GM23338 (cell line): ENCODE results near the gene BRSK2. TPM values are rescaled to one million over a fixed set of nuclear protein-coding genes. Genes with fewer than 3 reads are reported as not detected.

ENCODE experiments used
- ATAC-seq: fragments of 200-7000 bp; cut with Tn5 transposase; 3 replicates; pipeline ENCODE4 v1.9.1; 2020
- DNase-seq: peaks from one replicate; pipeline ENCODE4 v3.0.0-alpha.2; 2015; ENCODE audit warnings: low spot score
- H2AFZ ChIP-seq: fragments of 200-600 bp; sonication (generic); 2 replicates; pipeline ENCODE4 v1.8.0; 2016; ENCODE audit warnings: antibody characterized with exemption, mild to moderate bottlenecking, moderate library complexity
- H3F3A ChIP-seq: fragments of 200-600 bp; sonication (generic); replicated peaks from 2 replicates; pipeline ENCODE4 v1.8.0; 2017; ENCODE audit warnings: antibody characterized with exemption, mixed run types, low read depth
- H3K27ac ChIP-seq: fragments of 200-600 bp; sonication (generic); 2 replicates; pipeline ENCODE4 v1.6.1; 2016; ENCODE audit warnings: low read depth
- H3K27me3 ChIP-seq: fragments of 200-600 bp; sonication (generic); 2 replicates; pipeline ENCODE4 v1.8.0; 2016; ENCODE audit warnings: mild to moderate bottlenecking, mixed run types, moderate library complexity; ENCODE audit not compliant: insufficient read depth
- H3K36me3 ChIP-seq: fragments of 200-600 bp; sonication (generic); 2 replicates; pipeline ENCODE4 v1.8.0; 2016; ENCODE audit warnings: mild to moderate bottlenecking; ENCODE audit not compliant: insufficient read depth
- H3K4me1 ChIP-seq: fragments of 200-600 bp; sonication (generic); 2 replicates; pipeline ENCODE4 v1.8.0; 2016; ENCODE audit warnings: mild to moderate bottlenecking, moderate library complexity; ENCODE audit not compliant: insufficient read depth
- H3K4me2 ChIP-seq: fragments of 200-600 bp; sonication (generic); 2 replicates; pipeline ENCODE4 v1.7.1; 2017; ENCODE audit warnings: mixed run types
- H3K4me3 ChIP-seq: fragments of 200-600 bp; sonication (generic); 2 replicates; pipeline ENCODE4 v1.6.1; 2016; ENCODE audit warnings: mixed run types
- H3K79me2 ChIP-seq: fragments of 200-600 bp; sonication (generic); replicated peaks from 2 replicates; pipeline ENCODE4 v1.8.0; 2017; ENCODE audit warnings: mild to moderate bottlenecking; ENCODE audit not compliant: insufficient read depth
- H3K9me2 ChIP-seq: fragments of 200-600 bp; sonication (generic); 2 replicates; pipeline ENCODE4 v1.8.0; 2017; ENCODE audit not compliant: insufficient read depth
- H4K20me1 ChIP-seq: fragments of 200-600 bp; sonication (generic); replicated peaks from 2 replicates; pipeline ENCODE4 v1.8.0; 2017; ENCODE audit warnings: mild to moderate bottlenecking; ENCODE audit not compliant: insufficient read depth
- H3K27ac Mint-ChIP-seq: 2 replicates; pipeline ENCODE4 v1.8.0; 2020; ENCODE audit warnings: inconsistent platforms, mild to moderate bottlenecking, moderate library complexity, mixed read lengths
- H3K27me3 Mint-ChIP-seq: 3 replicates; pipeline ENCODE4 v1.8.0; 2022; ENCODE audit warnings: low read depth, mild to moderate bottlenecking, moderate library complexity, mixed read lengths, inconsistent platforms; ENCODE audit not compliant: insufficient read depth, poor library complexity
- H3K36me3 Mint-ChIP-seq: 3 replicates; pipeline ENCODE4 v1.8.0; 2021; ENCODE audit warnings: low read depth, mild to moderate bottlenecking, inconsistent platforms, moderate library complexity, mixed read lengths
- H3K4me1 Mint-ChIP-seq: 3 replicates; pipeline ENCODE4 v1.8.0; 2020; ENCODE audit warnings: mild to moderate bottlenecking, inconsistent platforms, mixed read lengths
- H3K4me3 Mint-ChIP-seq: 3 replicates; pipeline ENCODE4 v1.8.0; 2021; ENCODE audit warnings: moderate library complexity, mild to moderate bottlenecking, inconsistent platforms, mixed read lengths
- H3K9me3 Mint-ChIP-seq: 3 replicates; pipeline ENCODE4 v1.8.0; 2020; ENCODE audit warnings: moderate library complexity, mild to moderate bottlenecking, inconsistent platforms, mixed read lengths
- CTCF ChIP-seq, 2 experiments: fragments of 200-600 bp in 1 of 2; sonication (generic) in 1 of 2; conservative IDR thresholded peaks; 2 replicates each; pipeline versions ENCODE4 v1.5.1 to v1.6.1; 2016 to 2017; ENCODE audit warnings: antibody characterized with exemption in 2 of 2, low read depth in 2 of 2, mild to moderate bottlenecking in 2 of 2, moderate library complexity in 1 of 2
- JUNB ChIP-seq: IDR thresholded peaks from one replicate; pipeline ENCODE4 v1.6.1; 2016; ENCODE audit warnings: antibody characterized with exemption; ENCODE audit not compliant: unreplicated experiment
- NANOG ChIP-seq: IDR thresholded peaks from 2 replicates; pipeline ENCODE4 v1.6.1; 2016; ENCODE audit warnings: antibody characterized with exemption, borderline replicate concordance
- ZNF331 ChIP-seq: fragments of 250-450 bp; sonication (Bioruptor Pico); IDR thresholded peaks from 2 replicates; pipeline ENCODE4 v1.5.0; 2020; ENCODE audit warnings: low read depth, mild to moderate bottlenecking, moderate library complexity
- polyA plus RNA-seq: library from polyadenylated mRNA; unstranded; fragments of >200 nt; fragmentation: Nextera tagmentation; extraction: Ambion mirVana; gene quantifications from 2 replicates; pipeline ENCODE4 v1.2.1, GENCODE V29; 2016
- total RNA-seq: library from RNA; depleted of rRNA; stranded (reverse); fragments of >200 nt; shearing (Covaris generic); gene quantifications from 2 replicates; pipeline ENCODE4 v1.2.3, GENCODE V29; 2014
- TF ChIP-seq, protein P1 (sequence below): fragments of 250-450 bp; sonication (Bioruptor Pico); IDR thresholded peaks from 2 replicates; pipeline ENCODE4 v1.5.0; 2020; ENCODE audit warnings: mild to moderate bottlenecking, moderate library complexity

The BRSK2 gene
- total and polyA plus RNA-seq, 2 experiments from 2014 or later, result 7.2 to 20.3 TPM

DNA sequence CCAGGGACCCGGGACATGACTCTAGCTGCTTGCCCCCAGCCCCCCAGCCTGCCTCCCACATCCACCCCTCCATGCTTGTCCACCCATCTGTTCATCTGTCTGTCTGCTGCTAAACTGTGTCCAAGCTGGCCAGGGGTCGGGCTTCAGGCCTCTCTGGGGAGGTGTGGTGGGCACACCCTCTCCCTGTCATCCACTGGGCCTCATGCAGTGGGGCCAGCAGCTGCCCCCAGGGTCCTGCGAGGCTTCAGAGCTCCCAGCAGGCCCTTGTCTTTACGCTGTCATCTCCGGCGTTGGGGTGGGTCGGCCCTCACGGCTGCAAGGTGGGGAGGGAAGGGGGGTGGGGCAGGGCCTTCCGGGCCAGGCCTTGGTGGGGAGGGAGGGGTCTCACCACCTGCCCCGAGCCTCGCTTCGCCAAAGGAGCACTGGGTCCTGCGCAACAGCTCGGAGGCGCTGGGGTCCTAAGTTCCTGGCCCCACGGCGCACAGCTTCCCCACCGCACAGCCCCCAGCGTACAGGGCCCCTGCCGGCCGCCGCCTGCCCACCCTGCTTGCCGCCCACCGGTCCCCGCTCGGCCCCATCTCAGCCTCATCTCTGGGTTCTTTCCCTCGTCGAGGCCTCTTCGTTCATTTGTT is 70.1 kb downstream of the BRSK2 start (continued):
- no peak for TF ChIP-seq ZNF331
- TF ChIP-seq, protein P1, sequence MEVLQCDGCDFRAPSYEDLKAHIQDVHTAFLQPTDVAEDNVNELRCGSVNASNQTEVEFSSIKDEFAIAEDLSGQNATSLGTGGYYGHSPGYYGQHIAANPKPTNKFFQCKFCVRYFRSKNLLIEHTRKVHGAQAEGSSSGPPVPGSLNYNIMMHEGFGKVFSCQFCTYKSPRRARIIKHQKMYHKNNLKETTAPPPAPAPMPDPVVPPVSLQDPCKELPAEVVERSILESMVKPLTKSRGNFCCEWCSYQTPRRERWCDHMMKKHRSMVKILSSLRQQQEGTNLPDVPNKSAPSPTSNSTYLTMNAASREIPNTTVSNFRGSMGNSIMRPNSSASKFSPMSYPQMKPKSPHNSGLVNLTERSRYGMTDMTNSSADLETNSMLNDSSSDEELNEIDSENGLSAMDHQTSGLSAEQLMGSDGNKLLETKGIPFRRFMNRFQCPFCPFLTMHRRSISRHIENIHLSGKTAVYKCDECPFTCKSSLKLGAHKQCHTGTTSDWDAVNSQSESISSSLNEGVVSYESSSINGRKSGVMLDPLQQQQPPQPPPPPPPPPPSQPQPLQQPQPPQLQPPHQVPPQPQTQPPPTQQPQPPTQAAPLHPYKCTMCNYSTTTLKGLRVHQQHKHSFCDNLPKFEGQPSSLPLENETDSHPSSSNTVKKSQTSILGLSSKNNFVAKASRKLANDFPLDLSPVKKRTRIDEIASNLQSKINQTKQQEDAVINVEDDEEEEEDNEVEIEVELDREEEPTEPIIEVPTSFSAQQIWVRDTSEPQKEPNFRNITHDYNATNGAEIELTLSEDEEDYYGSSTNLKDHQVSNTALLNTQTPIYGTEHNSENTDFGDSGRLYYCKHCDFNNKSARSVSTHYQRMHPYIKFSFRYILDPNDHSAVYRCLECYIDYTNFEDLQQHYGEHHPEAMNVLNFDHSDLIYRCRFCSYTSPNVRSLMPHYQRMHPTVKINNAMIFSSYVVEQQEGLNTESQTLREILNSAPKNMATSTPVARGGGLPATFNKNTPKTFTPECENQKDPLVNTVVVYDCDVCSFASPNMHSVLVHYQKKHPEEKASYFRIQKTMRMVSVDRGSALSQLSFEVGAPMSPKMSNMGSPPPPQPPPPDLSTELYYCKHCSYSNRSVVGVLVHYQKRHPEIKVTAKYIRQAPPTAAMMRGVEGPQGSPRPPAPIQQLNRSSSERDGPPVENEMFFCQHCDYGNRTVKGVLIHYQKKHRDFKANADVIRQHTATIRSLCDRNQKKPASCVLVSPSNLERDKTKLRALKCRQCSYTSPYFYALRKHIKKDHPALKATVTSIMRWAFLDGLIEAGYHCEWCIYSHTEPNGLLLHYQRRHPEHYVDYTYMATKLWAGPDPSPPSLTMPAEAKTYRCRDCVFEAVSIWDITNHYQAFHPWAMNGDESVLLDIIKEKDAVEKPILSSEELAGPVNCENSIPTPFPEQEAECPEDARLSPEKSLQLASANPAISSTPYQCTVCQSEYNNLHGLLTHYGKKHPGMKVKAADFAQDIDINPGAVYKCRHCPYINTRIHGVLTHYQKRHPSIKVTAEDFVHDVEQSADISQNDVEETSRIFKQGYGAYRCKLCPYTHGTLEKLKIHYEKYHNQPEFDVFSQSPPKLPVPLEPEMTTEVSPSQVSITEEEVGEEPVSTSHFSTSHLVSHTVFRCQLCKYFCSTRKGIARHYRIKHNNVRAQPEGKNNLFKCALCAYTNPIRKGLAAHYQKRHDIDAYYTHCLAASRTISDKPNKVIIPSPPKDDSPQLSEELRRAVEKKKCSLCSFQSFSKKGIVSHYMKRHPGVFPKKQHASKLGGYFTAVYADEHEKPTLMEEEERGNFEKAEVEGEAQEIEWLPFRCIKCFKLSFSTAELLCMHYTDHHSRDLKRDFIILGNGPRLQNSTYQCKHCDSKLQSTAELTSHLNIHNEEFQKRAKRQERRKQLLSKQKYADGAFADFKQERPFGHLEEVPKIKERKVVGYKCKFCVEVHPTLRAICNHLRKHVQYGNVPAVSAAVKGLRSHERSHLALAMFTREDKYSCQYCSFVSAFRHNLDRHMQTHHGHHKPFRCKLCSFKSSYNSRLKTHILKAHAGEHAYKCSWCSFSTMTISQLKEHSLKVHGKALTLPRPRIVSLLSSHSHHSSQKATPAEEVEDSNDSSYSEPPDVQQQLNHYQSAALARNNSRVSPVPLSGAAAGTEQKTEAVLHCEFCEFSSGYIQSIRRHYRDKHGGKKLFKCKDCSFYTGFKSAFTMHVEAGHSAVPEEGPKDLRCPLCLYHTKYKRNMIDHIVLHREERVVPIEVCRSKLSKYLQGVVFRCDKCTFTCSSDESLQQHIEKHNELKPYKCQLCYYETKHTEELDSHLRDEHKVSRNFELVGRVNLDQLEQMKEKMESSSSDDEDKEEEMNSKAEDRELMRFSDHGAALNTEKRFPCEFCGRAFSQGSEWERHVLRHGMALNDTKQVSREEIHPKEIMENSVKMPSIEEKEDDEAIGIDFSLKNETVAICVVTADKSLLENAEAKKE (CRISPR knock-in tag), result no peak

GRCh38 chr11:1460396-1460985 is 70.8 kb downstream of the BRSK2 start:
- no peak overlapping the region for H3K27ac Mint-ChIP-seq
- ATAC-seq, result no peak
- H3K9me3 Mint-ChIP-seq, result no peaks in the 10 kb centered on the region

More at GRCh38 chr11:1460396-1460985, 70.8 kb downstream of the BRSK2 start:
- DNase-seq, result no peak
- H3K4me1 Mint-ChIP-seq, result peaks cover 6% of the 10 kb centered on the region; the same call in 2 of the 3 replicates
- Histone ChIP-seq H3K36me3 (no peaks in the 10 kb centered on the region), H2AFZ (no peak overlapping the region), H3K4me1 (0 out of 2 replicates have a peak, but pooled peaks cover 2% of the 10 kb centered on the region), H3K79me2 (no peaks in the 10 kb centered on the region), H4K20me1 (no peaks in the 10 kb centered on the region), H3K27ac (no peak overlapping the region), H3K9me2 (no peaks in the 10 kb centered on the region), H3F3A (no peaks in the 10 kb centered on the region), H3K4me3 (no peak overlapping the region), H3K4me2 (no peak overlapping the region), H3K27me3 (no peaks in the 10 kb centered on the region)
- H3K4me3 Mint-ChIP-seq, result no peak overlapping the region
- H3K27me3 Mint-ChIP-seq, result no peaks in the 10 kb centered on the region
- no peaks in the 10 kb centered on the region for H3K36me3 Mint-ChIP-seq
- TF ChIP-seq NANOG, result no peak
- no peak for TF ChIP-seq JUNB
- no peak for TF ChIP-seq ZNF331
- TF ChIP-seq CTCF (conservative IDR thresholded peaks at IDR 0.05; ENCODE audit: low read depth in 2 of 2), result no peak
